Central memory CD4-positive, alpha-beta T cell (primary cell): ENCODE results near the gene MRM1.

Source experiments
- DNase-seq: peaks from one replicate; pipeline ENCODE4 v3.0.0; 2022

The MRM1 gene

DNA sequence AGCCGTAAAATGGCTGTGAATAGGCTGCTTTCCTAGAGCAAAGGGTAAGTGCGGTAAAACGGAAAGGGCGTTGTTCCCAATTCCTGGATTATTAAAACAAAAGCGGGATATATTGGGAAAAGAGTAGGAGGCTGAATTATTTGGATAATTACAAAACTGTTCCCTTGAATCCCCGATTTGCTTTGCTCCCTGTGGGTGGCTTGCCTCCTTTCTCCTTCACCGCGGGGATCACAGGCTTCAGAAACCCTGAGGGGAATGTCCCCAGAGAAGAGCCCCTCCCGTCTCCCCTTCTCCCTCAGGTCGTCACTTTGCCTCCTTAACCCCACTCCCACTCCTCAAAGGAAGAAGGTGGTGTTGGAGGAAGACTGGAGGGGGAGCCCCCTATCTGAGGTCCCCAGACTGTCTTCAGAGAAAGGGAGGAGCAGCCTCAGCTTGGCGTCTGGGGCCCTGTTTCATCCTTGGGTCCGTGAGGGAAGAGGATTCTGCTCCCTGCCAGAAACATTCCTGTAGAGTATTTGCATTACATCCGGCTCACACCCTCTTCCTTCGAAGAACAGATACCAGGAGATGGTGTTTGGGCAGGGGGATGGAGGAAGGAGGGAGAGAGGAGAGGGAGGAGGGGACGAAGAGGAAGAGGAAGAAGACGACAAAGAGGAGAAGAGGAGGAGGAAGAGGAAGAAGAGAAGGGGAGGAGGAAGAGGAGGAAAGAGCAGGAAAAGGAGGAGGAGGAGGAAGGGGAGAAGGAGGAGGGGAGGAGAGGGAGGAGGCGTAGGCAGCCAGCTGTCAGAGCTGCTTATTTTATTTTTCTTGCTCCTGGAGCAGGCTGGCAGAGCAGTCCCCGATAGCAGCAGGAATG lies 31.8 kb downstream of the MRM1 start:
- no peak for DNase-seq

DNA sequence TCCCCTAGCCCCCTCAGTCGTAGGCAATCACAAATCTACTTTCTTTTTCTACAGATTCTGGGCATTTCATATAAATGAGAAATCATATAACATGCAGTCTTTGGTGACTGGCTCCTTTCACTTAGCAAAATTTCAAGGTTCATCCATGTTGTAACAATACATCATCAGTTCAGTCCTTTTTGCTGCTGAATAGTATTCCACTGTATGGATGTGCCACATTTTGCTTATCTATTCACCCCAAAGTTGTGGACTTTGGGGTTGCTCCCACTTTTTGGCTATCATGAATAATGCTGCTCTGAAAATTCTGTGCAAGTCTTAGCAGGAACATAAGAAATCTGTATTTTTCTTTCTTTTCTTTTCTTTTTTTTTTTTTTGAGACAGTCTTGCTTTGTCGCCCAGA lies 39.0 kb downstream of the MRM1 start:
- DNase-seq = no peak

DNA sequence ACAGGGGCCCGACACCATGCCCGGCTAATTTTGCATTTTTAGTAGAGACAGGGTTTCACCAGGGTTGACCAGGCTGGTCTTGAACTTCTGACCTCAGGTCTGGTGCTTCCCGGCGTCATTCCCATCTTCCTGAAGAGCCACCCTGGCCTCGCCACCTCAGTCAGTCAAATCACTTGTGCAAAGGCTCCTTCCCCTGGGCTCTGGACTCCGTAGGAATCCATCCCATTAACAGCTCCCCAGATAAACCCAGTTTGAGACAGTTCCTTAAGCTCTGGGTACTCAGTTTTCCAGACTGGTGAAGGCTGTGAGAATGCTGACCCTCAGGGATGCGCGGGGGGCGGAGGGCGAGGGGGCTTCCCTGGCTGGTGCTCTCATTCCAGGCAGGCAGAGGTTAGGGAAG lies 39.5 kb downstream of the MRM1 start:
- DNase-seq = no peak

DNA sequence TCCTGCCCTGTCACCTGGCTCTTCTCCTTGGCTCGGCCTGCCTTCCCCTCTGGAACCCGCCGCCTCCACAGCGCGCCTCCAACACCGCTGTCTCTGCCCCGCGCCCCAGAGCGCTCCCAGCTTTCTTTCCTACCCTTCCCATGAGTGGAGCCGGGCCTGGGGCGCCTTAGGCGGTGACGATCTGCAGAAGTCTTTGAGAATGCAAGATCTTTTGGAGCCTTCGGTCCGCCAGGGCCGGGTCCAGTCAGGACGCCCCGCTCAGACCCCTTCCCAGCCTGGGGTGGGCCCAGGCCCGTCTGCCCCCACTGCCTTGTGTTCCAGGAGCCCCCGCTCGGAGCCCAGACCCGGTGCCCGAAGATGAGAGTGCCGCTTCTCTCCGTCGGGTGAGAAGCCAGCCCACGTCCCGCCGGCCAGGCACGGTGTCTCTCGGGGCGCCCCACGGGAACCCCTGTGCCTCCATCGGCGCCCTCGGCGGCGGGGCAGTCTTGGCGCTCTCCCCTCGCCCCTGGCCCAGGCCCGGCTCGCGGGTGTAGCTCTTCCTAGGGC lies 40.0 kb downstream of the MRM1 start:
- no peak for DNase-seq

DNA sequence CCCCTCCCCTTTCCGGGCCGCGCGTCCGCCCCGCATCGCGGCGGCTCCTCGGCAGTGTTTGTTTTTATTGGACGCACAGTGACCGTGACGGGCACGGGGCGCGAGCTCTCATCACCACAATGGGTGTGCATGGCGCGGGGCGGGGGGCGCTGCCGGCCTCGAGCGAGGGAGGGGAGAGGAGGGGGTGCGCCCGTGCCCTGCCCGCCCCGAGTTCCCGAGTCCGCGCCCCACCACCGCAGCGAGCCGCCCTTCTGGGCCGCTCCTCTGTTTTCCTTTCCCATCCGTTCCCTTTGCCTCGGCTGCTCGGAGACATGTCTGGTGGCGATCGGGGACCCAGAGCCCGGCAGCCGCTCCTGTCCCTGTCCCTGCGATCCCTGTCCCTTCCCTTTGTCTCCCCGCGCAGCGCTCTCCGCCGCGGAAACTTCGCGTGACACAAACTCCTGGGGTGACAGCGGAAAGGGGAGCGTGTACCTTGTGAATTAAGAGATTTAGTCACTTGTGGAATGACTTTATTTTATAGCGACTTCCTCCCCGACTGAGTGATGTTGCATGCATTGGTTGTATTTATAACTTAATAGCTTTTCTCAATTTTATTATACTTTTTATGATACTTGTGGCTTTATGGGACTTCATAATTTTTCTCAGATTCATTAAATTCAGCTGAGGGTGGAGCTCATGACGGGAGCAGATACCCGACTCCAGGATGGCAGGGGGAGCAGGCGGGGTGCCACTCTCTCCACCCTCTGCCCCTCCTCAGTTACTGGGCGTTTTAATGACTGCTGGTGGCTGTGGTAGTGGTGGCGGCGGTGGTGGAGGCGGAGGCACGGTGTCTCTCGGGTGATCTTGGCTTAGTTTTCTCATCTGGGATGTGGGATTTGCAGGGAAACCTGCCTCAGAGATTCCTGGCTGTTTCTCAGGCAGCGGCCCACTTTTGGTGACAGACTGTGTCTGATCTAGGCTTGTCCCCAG lies 40.8 kb downstream of the MRM1 start:
- no peak for DNase-seq

DNA sequence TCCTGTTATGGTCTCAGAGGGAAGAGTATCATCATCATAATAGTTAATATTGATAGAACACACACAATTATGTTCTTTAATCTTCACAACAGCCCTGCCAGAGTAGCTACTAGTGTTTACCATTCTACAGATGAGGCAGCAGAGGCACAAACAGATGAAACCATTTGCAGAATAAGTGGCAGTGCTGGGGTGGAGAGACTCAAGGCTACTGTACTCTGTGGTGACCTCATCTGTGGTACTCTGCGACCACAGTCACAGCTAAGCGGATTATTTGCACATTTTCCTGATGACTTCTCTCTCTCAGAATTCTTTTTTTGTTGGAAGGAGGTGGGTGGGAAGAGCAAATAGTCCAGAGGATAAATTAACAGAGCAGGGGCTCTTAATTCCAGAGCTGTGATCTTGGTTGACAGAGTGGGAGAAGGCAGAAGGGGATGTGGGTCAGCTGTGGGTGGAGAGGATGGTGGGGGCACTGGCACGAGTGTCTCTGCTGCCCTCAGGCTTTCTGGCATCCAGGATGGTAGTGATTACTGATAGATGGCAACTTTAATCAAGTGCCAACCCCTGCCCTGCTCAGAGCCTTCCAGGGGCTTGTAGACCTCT lies 41.8 kb downstream of the MRM1 start:
- no peak for DNase-seq

DNA sequence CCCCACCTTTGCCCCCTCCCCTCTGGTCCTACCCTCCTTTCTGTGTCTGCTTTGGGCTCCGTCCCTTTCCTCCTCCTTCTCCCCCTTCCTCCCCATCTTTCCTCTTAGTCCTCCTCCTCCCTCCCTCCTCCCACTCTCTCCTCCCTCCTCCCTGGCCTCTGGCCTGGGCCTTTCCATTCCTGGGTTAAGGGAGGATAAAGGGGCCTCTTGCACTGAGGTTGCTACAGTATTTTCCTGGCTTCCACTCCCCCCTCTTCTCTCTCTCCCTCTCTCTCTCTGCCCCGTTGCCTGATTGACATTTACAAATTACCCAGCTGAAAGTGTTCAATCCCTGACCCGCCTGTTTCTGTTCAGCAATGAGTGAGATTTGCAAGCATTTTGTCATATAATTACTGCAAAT lies 44.0 kb downstream of the MRM1 start:
- DNase-seq = no peak

DNA sequence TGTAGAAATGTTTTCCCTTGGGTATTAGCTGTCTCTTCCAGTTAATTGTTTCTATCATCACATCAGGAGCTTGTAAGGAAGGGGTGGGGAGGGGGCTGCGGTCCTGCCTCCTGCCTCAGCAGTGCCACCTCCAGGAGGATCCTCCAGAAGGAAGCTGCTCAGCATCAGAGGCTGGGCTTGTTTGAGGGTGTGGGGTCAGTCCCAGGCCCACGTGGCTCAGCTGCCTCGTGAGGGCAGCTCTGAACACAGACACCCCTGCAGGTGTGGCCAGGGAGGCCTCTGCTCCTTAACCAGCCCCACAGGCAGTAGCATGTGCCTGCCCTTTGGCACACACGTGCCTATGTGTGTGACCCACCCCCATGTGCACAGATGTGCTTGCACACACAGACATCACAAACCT lies 46.3 kb downstream of the MRM1 start:
- no peak for DNase-seq

DNA sequence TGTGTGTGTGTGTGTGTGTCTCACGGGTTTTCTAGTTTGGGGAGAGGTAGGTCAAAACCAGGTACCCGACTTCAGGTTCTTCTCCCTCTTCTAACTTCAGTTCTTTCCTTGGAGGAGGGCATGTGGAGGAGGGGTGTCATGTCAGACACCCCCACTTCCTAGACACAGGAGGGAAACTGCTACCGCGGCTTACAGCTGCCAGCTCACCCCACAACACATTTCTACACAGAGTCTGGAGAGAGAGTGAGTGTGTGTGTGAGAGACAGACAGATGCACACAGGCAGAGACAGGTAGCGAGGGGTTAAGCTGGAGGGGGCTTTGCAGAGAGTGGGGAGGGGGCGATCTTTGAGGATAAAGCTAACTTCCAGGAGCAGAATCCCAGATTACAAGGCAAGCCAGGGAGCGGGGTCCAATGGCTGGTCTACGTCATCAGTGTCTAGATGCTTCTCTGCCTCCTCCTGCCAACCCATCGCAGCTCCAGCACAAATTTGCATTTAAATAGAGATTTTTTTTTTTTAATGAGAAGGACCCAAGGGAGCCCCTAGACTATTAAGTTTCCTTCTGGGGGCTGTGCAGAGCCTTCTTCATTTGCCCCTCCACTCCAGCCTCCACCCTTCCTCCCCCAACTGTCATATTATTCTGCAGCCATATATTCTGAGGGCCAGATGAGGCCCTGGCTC lies 48.9 kb downstream of the MRM1 start:
- DNase-seq = no peak

DNA sequence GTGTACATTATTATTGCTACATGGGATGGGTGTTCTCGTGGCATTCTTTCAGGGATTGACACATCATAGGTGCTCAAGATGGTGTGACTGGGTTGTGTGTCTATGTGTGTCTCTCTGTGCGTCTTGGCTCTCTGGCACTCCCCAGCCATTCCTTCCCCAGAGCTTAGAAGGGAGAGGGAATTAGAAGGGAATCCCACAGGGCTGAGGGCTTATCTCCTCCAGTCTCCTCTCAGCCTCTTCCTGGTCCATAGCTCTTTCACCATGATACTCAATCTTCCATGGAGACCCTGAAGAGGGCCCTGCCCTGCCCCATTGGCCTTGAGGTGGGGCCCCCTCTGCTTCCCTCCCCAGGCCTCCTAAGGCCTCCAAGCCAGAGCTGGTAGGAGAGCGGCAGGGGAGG lies 52.0 kb downstream of the MRM1 start:
- no peak for DNase-seq

DNA sequence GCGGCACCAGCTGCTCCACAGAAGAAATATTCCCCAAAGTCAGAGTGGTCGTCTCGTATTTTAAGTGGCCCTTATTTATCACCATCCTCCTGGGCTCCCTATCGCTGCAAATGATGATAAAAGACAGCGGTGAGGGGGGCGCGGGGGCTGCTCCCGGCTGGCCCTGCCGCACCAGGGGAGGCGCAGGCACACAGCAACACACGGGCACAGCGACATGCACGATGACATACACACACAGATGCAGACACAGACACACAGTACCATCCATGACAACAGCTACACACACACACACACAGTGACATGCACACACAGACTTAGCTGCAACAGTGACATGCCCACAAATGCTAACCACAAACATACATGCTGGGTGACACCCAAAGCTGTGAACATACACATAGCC lies 52.5 kb downstream of the MRM1 start:
- DNase-seq = no peak

DNA sequence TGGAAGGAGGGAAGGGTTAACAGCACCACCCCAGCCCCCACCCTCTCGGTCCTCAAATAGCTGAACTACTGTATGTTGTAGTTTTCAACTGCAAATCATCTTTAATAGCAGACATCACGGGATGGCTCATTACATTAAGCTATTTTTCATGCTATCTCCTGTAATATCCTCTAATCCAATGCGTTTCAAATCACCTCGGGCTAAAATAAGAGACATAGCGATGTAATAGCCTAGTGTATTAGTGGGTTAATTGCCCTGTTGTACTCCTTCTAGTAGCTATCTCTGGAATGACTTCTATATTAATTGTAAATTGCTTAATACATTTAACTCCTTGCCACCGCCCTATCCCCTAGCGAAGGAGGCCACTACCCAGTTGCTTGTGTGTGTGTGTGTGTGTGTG lies 54.3 kb downstream of the MRM1 start:
- DNase-seq = no peak

DNA sequence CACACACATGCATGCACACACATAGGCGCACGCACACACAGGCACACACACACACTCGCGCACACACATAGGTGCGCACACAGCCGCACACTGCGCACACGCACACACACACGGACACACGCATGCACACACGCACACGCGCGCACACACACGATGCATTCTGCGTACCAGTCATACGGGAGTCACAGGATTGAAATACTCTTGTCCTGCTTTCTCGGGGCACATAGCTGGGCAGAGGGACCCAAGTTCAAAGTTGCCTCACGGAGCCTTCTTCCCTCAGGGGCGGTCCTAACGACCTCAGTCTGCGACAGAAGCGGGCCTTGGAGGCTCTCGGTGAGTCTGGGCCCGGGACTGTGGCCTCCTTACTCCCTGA lies 56.0 kb downstream of the MRM1 start:
- DNase-seq = no peak

DNA sequence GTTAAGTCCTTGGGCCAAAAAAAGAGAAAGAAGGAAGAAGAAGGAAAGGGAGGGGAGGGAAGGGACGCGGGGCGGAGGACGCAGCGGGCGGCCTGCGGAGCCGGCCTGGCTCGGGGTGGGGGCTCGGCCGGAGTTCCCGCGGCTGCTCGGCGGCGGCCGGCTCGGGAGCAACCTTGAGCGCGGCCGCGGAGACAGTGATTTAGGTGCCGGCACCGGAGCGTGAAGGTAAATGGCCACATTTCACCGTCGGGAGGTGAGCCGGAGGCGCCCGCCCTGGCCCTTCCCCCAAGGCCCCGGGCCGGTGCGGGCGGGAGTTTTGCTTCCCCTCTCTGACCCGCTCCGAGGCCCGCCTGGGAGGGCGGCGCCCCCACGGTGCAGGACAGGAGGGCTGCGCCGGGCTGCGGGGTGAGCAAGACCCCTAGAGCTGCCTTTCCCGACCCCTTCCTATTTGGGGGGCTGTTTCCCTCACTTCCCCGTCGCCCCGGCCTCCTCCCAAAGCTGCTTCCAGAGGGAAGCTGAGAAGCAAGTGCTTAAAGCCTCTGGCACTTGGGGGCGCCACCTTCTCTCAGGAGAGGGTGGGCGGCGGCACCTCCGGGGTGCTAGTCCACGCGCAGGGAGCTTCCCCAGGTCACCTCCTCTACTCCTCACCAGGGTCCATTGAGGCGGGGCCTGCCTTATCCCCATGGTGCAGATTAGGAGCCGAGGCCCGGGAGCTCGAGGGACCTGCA lies 56.5 kb downstream of the MRM1 start:
- DNase-seq = no peak
